Measurements from ENCODE around the gene RTKN.
"Not testable (repeated sequence)": the region's sequence is repeated elsewhere in the genome, so short reads cannot be mapped to it uniquely, and the experiment has no call there.

GRCh38 chr2:74460187-74460586 is 18.4 kb upstream of the RTKN start:
- TF ChIP-seq POLR2A, CTCF (IDR thresholded peaks at IDR 0.05): not testable (repeated sequence)

All from adrenal gland (tissue), 5 donors.